ENCODE measurements around the gene POLRMT.

GRCh38 chr19:639253-640160 is 6.2 kb upstream of the POLRMT start, which contains the start of gene FGF22:
- TF ChIP-seq CTCF (optimal IDR thresholded peaks at IDR 0.05 in 1 of 3, IDR thresholded peaks at IDR 0.05 in 1 of 3, conservative IDR thresholded peaks at IDR 0.05 in 1 of 3; ENCODE audit: extremely low read depth in 1 of 3, insufficient read depth in 2 of 3, low read length in 3 of 3) (no peak), EZH2 (IDR thresholded peaks at IDR 0.05; ENCODE audit: low read length) (no peak)
